Ishikawa (cell line): Measurements from ENCODE around the gene UBE2L3.

Source experiments
- CREB1 ChIP-seq: IDR thresholded peaks from 2 replicates; pipeline ENCODE4 v1.6.1; 2012; ENCODE audit warnings: low read depth
- EGR1 ChIP-seq: IDR thresholded peaks from 2 replicates; pipeline ENCODE4 v1.6.1; 2012
- EP300 ChIP-seq: IDR thresholded peaks from 2 replicates; pipeline ENCODE4 v1.6.1; 2012; ENCODE audit warnings: borderline replicate concordance
- NFIC ChIP-seq: IDR thresholded peaks from 2 replicates; pipeline ENCODE4 v1.6.1; 2012
- RAD21 ChIP-seq: IDR thresholded peaks from 2 replicates; pipeline ENCODE4 v1.6.1; 2012; ENCODE audit warnings: low read depth
- TEAD4 ChIP-seq: IDR thresholded peaks from 2 replicates; pipeline ENCODE4 v1.6.1; 2012
- YY1 ChIP-seq: IDR thresholded peaks from 2 replicates; pipeline ENCODE4 v1.6.1; 2012; ENCODE audit warnings: low read depth
- ZBTB7A ChIP-seq: IDR thresholded peaks from 2 replicates; pipeline ENCODE4 v1.6.1; 2012; ENCODE audit warnings: low read depth
- TF ChIP-seq, protein P1 (sequence below): IDR thresholded peaks from 2 replicates; pipeline ENCODE4 v1.6.1; 2012
- TF ChIP-seq, protein P2 (sequence below): IDR thresholded peaks from 2 replicates; pipeline ENCODE4 v1.6.1; 2012; ENCODE audit warnings: low read depth, mild to moderate bottlenecking

DNA sequence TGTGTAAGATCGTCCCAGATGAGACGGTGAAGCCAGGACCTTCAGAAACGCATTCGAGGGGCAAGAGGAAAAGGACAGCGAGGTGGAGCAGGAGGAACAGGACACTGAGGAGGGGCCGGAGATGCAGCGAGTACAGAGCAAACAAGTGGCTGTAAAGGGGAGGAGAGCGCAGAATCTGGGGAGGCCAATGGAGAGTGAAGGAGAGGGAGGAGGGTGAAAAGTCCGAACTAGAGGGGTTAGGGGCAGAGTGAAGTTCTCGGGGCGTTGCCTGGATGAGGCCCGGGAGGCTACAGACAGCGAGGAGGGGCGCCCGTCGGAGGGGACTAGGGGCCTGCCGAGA lies 89.5 kb downstream of the UBE2L3 start:
- TF ChIP-seq TEAD4 (no peak), EP300 (no peak), CREB1 (no peak), ZBTB7A (no peak), EGR1 (no peak), RAD21 (no peak), YY1 (no peak), NFIC (no peak)
- TF ChIP-seq, protein P1, sequence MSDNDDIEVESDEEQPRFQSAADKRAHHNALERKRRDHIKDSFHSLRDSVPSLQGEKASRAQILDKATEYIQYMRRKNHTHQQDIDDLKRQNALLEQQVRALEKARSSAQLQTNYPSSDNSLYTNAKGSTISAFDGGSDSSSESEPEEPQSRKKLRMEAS: no peak
- TF ChIP-seq, protein P2, sequence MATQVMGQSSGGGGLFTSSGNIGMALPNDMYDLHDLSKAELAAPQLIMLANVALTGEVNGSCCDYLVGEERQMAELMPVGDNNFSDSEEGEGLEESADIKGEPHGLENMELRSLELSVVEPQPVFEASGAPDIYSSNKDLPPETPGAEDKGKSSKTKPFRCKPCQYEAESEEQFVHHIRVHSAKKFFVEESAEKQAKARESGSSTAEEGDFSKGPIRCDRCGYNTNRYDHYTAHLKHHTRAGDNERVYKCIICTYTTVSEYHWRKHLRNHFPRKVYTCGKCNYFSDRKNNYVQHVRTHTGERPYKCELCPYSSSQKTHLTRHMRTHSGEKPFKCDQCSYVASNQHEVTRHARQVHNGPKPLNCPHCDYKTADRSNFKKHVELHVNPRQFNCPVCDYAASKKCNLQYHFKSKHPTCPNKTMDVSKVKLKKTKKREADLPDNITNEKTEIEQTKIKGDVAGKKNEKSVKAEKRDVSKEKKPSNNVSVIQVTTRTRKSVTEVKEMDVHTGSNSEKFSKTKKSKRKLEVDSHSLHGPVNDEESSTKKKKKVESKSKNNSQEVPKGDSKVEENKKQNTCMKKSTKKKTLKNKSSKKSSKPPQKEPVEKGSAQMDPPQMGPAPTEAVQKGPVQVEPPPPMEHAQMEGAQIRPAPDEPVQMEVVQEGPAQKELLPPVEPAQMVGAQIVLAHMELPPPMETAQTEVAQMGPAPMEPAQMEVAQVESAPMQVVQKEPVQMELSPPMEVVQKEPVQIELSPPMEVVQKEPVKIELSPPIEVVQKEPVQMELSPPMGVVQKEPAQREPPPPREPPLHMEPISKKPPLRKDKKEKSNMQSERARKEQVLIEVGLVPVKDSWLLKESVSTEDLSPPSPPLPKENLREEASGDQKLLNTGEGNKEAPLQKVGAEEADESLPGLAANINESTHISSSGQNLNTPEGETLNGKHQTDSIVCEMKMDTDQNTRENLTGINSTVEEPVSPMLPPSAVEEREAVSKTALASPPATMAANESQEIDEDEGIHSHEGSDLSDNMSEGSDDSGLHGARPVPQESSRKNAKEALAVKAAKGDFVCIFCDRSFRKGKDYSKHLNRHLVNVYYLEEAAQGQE: no peak
